NCI-H2196 treated with DMSO at 0.1 percent for 48 hours (cell line): ENCODE data around the gene SMC4.
"Not testable (repeated sequence)": the region's sequence is repeated elsewhere in the genome, so short reads cannot be mapped to it uniquely, and the experiment has no call there.

Source experiments
- DNase-seq: peaks from one replicate; lab custom pipeline; 2025; ENCODE audit not compliant: unreplicated experiment; lab: John Stamatoyannopoulos, UW

Gene SMC4

GRCh38 chr3:160399125-160400029 lies at the start of gene SMC4, which contains the start of gene IFT80:
Gene SMC4, plus strand, starts transcription at chr3:160399650. Its CDS starts 1,177 bp downstream, at chr3:160400827.
Gene IFT80, minus strand, starts transcription at chr3:160399225. Its CDS starts 14,625 bp downstream, at chr3:160384600.
- peak; percentile 100 for DNase-seq

- no peak for DNase-seq
Measured at GRCh38 chr3:160355826-160356225, 43.6 kb upstream of the SMC4 start.

- DNase-seq = not testable (repeated sequence)
Measured at GRCh38 chr3:160362896-160363295, 36.6 kb upstream of the SMC4 start.

GRCh38 chr3:160365869-160366522 lies 33.5 kb upstream of the SMC4 start:
- DNase-seq = no peak

- no peak for DNase-seq
Measured at GRCh38 chr3:160368804-160369203, 30.6 kb upstream of the SMC4 start.

GRCh38 chr3:160369784-160370183 lies 29.7 kb upstream of the SMC4 start:
- no peak for DNase-seq

GRCh38 chr3:160370987-160371857 lies 28.2 kb upstream of the SMC4 start:
- DNase-seq = no peak

- DNase-seq = no peak
Measured at GRCh38 chr3:160372780-160373179, 26.7 kb upstream of the SMC4 start.

- DNase-seq = no peak
Measured at GRCh38 chr3:160373655-160374054, 25.8 kb upstream of the SMC4 start.

- DNase-seq = no peak
Measured at GRCh38 chr3:160374472-160374871, 25.0 kb upstream of the SMC4 start.

GRCh38 chr3:160374925-160375324 lies 24.5 kb upstream of the SMC4 start:
- no peak for DNase-seq

GRCh38 chr3:160376681-160377080 lies 22.8 kb upstream of the SMC4 start:
- no peak for DNase-seq

GRCh38 chr3:160378331-160379109 lies 20.9 kb upstream of the SMC4 start:
- DNase-seq = no peak

GRCh38 chr3:160379628-160380214 lies 19.7 kb upstream of the SMC4 start:
- no peak for DNase-seq

GRCh38 chr3:160381470-160381869 lies 18.0 kb upstream of the SMC4 start:
- DNase-seq = no peak

GRCh38 chr3:160384639-160385318 lies 14.7 kb upstream of the SMC4 start:
- no peak for DNase-seq

- DNase-seq = no peak
Measured at GRCh38 chr3:160390565-160391138, 8.8 kb upstream of the SMC4 start.

- no peak for DNase-seq
Measured at GRCh38 chr3:160392798-160393197, 6.7 kb upstream of the SMC4 start.

GRCh38 chr3:160393346-160394008 lies 6.0 kb upstream of the SMC4 start:
- no peak for DNase-seq
